HG03575 (cell line): ENCODE results near the gene ZFAND5.

Experiments
- ATAC-seq: cut with Tn5 transposase; IDR thresholded peaks from one replicate; pipeline ENCODE4 v1.9.1; 2021; ENCODE audit not compliant: unreplicated experiment, insufficient number of reproducible peaks, low FRiP score; ENCODE audit errors: extremely low read depth

Gene ZFAND5

DNA sequence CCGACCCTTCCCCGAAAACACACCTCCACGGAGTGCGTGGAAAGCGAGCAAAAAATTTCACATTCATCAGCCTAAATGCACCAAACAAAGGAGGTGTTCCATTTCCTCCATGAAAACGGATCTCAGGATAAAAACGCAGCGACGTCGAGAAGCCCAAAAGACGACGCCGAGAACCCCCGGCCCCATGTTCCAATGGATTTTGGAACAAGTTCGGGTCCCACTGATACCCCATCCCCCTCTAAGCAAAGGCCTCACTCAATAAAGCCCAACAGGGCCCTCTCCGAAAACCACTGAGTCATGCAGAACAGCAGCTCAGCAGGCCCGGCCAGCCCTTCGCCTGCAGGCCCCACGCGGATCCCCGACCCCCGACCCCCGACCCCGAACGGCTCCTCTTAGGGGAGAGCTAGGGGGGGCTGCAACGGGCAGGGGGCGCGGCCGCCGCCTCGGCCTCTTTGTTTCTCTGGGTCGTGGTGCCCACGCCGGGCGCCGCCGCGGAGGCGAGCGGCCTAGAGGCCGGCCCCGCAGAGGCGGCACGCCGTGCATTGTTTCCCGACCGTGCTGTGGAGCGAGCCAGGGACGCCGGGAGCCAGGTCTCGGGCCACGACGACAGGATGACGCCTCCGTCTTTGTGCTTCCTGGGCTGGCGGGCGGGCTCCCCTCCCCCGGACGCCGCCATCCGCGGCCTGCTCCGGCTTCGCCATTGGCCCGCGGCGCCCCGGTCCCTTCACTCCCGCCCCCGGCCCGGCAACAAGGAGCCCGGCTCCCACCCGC is 915 bp downstream of the ZFAND5 start:
- ATAC-seq = no peak

DNA sequence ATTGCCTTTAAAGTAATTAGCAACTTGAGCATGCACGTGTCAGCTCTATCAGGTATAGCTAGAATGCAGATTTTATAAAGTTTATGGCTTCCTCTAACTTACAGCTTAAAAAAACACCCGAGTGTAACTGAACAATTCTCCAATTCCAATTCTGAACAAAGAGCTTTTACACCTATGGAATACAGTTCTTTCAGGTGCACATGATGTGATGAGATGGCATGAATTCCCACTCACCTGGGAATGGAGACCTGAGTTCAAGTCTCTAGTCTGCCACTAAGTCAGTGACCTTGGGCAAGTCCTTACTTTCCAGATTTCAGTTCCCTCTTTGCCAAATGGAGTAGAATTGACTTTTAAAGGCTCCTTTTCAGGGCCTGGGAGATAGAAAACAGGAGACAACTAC is 1.8 kb downstream of the ZFAND5 start:
- ATAC-seq = no peak

DNA sequence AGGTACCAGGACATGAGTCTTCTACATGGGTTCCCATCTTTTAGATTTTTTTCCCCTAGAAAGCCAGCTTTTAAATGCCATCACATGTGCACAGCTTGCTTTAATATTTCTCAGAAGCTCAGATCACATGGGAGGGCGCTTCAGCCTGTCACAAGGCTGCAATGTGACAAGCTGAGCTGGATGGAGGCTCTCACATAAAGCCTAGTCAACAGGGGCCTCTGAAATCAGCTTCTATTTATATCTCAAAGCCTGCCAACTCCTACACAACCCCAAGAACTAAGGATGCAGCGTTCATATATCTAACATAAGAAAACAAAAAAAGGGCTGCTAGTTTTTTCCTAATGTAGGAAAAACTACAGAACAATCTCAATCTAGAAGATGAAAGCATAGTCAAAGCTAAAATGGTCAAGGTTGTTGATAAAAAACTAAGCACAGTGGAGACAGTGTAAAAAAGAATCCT is 2.3 kb downstream of the ZFAND5 start:
- ATAC-seq = peak; percentile 36

DNA sequence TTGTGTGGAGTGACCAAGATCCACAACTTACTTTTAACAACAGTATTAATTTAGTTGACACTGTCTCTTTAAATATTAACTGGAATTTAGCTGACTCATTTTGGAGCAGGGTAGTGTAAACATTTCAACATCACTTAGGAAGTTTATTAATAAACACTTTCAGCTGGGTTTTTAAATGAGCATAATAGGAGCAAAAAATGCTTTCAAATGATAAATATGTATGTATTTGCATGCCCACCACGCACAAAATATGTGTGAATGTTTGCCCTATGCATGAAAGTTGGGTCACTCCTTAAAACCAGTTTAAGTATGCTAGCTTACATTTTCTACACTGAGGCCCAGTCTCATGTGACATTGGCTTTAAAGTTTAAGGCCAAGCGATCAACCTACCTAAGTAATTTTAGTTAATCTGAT is 2.9 kb downstream of the ZFAND5 start:
- ATAC-seq = no peak

DNA sequence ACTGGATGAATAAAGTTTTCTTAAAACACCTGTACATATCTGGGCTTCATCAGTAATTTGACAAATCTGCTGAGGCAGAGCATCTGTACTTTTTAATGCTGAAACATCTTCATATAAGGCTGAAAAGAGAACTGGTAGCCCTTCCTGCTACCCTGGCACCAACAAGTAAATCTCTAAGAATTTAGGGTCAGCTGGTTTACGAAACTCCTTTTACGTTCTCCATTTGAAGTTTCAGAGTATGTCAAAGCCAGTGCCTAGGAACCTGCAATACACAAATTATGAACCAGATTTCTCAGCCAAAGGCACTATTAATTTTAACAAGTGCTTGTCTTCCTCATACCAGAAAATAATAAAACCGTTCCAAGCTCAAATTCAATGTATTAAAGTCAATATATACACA is 3.8 kb downstream of the ZFAND5 start:
- no peak for ATAC-seq

DNA sequence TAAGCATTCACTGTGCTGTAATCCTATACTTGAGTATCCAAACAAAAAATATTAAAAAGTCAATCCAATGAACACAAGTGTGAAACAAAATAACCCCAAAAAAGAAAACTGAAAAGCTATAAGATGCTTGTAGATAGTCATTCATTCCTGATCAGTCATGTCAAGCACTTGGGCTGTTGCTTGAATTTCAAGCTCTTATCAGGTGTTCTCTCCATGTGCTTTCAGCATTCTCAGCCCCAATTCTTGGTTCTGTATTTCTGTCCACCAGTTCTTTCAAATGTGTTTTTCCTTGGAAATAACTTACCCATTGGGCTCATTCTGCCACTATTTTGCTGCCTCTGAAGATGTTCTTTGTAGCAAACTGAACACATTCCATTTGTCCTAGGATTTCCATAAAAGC is 4.7 kb downstream of the ZFAND5 start:
- no peak for ATAC-seq

DNA sequence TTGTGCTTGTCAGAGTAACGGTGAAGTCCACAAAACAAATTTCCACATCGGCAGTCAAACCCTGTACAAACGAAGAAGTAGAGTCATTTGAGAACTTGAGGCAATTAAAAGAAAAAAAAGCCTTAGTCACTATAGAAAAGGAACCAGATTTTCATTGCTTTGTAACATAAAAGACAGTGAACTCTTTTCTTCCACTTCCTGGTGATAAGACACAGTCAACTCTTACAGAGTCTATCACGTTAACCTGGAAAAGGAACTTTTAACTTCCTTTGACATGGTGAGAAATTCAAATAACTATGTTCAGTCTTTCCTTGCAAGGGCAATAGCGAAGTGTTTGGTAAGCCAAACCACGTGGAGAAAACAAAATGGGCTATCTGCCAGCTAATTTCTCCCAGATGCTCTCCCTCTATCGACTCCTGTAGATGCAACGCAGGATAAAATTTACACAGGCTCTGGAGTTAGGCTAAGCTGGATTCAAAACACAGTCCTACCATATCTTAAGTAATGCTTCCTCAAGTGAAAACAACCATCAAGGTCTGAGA is 8.9 kb downstream of the ZFAND5 start:
- no peak for ATAC-seq

DNA sequence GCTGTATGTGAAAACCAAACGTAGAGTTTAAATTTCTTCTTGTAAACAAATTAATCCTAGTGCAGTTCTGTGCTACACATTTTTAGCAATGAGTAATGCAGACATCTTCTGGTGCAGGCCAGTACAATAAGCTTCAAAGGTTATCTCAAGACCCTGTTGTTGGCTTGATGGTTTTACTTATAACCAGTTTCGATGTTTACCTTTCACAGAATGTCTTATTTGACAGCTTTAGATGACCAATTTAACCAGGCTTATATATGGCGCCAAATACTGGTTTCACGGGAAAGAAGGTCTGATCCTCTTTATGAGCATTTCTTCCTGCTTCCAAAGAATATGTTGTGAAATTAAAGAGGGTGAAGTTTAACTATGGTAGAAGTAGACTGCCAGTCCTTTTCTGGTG is 9.9 kb downstream of the ZFAND5 start:
- no peak for ATAC-seq

DNA sequence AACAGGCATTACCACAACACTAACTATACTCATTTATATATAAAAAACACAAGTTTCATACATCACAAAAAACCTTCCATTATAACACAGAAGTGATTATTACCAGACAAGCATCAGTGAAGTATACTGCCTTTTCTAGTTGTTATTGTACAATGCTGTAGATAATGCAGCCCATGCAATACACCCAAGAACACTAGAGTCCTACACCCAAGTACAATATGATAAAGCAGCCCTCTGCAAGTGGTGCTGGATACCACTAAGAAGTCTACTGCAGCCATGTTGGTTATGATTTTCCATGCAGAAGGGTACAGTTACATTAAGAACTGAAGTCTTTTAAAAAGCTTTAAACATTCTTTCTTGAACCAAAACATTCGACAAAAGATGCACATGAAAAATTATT is 10.3 kb downstream of the ZFAND5 start:
- ATAC-seq = no peak

DNA sequence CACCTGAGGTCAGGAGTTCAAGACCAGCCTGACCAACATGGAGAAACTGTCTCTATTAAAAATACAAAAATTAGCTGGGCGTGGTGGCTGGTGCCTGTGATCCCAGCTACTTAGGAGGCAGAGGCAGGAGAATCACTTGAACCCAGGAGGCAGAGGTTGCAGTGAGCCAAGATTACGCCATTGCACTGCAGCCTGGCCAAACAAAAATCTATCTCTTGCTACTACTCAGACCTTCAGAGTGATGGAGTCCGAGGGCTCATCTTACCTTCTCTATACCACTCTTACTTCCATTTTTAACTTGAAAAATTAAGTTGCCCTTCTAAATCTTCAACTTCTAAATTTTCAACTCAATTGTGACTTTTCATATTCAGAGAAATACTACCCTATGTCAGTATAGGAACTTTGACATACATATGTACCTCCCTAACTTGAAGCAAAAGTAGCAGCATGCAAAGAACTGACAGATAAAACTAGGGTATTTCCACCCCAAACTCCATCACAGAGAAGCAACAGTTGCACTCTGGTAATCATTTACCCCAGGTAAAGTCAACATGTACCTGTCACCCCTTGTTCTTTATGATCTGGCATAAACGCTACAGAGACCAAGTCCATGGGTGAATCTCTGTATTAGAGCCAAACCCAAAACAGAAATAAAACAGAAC is 11.4 kb downstream of the ZFAND5 start:
- no peak for ATAC-seq

DNA sequence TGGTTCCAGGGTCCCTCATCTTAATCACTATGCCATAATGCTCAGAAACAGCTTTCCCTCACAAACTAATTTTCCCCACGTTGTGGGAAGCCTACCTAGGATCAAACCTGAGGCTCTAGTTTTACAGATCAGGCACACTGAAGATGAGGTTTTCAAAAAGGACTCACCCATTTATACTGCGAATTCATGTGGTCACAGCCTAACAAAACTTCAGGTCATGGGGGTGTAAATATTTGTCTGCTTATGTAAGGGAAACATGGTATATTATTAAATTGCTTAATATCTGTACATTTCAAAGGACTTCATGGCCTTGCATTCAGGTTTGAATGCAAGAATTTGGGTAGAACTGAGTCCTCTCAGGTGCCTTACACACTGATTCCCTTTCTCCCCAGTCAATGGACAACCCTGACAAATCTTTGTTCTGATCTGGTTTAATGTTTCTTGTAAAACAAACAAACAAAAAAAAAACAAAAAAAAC is 12.1 kb downstream of the ZFAND5 start:
- ATAC-seq = no peak

DNA sequence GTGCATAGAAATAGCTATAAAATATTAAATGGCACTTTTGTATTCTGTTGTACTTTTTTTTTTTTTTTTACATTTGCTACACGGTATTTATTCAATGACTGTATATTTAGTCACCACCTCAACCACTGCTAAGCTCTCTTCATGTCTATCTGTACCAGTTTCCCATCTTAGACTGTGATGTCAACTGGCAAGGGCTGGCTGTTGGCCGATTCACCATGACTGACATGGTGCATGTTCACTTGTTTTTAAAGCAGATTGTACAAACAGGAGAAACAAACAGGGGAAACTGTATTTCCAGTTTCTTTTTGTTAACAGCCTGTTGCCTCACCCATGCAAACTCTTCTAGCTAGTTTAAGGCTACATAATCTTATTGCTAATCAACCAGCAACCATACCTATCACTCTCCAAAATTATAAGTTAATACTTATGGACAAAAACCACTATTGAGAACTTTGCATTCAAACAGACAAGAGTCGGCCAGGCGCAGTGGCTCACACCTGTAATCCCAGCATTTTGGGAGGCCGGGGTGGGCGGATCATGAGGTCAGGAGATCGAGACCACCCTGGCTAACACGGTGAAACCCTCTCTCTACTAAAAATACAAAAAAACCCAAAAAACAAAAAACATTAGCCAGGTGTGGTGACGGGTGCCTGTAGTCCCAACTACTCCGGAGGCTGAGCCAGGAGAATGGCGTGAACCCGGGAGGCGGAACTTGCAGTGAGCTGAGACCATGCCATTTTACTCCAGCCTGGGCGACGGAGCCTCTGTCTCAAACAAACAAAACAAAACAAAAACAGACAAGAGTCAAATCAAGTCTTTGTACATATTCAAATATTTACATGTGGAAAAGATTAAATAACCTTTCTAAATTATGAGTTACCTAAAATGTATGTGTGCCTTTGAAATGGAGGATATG is 13.2 kb downstream of the ZFAND5 start:
- no peak for ATAC-seq

DNA sequence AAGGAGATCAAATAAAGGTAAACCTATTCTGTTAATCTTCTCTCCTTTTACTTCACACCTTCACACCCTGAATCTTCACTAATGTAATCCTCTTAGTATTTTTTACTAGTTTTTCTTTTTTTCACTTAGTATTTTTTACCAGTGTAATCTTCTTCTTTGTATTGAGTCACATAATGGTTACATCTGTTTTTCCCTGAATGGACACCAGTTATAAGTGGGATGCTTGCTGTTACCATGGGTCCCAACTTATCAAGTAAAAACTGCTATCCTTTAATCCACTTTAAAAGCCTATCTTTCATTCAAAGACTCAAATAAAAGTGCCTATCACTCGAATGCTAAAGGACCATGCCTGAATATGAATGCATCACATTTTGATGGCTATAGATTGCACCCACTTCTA is 15.1 kb downstream of the ZFAND5 start:
- no peak for ATAC-seq

DNA sequence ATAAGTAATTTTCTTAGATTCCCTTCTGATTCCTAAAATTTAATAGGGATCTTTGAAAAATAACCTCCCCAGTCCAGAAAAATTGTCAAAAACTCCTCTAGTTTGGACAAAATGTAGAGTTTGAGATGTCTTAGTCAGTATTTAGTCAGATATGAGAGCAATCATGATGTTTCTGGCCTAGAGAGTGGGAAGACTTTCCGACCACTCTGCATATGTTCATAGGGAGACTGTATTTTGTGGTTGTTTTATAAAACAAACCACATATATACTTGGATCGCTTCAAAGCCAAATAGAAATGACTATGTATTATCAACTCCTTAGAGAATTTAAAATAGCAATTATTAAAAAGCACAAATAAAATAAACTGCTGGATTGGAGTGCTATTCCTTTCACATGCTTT is 15.8 kb downstream of the ZFAND5 start:
- ATAC-seq = no peak

DNA sequence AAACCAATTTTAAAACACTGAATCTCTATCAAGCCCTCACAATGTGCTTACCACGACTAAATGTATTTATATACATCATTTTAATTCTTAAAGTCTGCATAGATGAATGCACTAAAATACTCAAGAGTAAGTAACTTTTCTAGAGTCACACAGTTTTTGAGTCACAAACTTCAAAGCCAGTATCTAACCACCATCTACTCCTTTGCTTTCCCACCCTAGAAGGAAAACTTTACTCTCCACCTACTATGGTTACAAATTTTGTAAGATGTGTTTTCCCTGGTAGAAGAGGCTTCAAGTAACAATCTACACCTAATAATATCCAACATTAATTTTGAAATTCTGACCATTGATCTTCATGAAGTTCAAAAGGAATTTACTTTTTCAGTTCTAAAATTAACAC is 18.7 kb downstream of the ZFAND5 start:
- ATAC-seq = no peak

DNA sequence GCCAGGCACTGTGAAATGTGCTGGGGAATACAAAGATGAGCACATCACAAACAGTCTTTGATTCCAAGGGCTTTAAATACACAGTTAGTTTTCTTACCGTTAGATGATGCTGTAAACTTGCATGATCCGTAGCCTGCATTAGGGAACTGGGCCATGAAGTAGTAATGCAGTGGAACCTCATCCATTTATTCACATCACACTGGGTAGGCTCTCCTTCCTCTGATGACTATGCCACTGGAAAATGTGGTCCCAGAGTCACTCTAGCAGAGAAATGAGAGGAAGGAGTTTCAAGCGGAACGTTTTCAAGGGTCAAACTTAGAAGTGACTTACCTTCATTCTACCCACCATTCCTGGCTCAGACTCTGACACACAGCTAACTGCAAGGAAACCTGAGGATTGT is 26.4 kb downstream of the ZFAND5 start:
- no peak for ATAC-seq

DNA sequence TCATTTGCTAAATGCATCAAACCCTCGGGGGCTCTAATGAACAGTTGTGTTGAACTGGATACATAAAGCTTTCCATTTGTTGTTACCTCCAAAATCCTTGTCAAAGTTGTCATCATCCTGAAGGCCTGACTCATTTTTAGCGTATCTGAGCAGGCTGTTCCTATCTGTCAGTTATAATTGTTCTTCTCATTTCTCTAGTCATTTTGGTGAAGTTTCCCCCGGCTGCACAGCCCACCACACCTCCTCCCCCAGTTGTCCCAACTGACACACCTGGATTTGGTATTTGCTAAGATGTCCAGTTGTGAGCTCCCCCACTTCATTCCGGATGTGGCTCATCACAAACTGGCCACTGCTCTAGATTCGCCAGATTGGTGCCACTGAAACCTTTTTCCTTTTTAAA is 27.7 kb downstream of the ZFAND5 start:
- no peak for ATAC-seq

DNA sequence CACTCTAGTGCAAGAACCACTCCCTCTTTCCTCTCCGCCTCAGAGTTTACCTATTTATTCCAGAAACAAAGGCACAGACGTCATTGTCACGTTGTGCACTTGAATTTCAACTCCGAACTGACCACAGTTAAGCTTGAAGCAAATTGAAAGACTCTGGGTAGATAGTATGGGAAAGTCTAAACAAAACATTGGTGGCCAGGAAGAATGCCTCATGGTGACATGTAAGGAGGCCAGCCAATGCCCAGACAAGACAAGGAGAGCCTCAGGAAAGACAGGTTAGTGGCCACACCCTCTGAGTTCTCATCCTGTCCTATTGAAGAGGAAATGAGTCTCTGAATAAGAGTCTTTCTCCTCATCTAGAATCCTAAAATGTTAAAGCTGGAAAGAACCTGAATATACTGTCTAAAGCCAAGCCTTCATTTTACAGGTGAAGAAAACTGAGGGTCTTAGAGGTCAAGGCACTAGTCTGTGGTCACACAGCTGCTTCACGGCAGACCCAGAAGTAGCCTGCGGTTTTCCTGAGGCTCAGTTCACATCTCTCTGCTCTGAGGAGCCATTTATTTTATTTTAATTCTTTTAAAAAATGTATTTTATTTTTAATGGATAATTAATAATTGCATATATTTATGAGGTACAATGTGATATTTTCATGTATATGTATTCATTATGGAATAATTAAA is 30.2 kb downstream of the ZFAND5 start:
- no peak for ATAC-seq

DNA sequence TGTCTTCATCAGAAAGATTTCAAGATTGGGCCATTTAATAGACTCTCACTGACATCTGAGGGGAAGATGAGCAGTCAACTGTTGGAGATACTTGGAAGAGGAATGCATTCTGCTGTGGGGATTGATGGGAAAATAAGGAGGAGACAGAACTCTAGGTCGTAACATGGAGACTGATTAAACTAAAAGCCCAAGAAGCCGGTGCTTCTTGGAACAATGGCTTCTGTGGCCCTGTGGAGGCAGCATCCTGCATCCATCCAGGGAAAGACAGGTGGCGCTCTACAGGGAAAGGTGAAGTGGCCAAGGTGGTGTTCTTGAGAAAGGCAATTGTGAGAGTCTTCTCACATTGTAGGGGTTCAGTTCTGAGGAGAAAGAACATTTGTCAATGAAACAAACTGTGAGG is 31.3 kb downstream of the ZFAND5 start:
- no peak for ATAC-seq
